Activated CD8-positive, alpha-beta memory T cell treated with anti-CD3 and anti-CD28 coated beads for 48 hours (primary cell): ENCODE data around the gene PGRMC1.
"Not testable (repeated sequence)": the region's sequence is repeated elsewhere in the genome, so short reads cannot be mapped to it uniquely, and the experiment has no call there.

Experiments used
- DNase-seq, 3 experiments: peaks; one replicate each; pipeline ENCODE4 v3.0.0-alpha.2; 2020; ENCODE audit warnings: low read depth in 2 of 3, low spot score in 2 of 3

Gene PGRMC1

DNA sequence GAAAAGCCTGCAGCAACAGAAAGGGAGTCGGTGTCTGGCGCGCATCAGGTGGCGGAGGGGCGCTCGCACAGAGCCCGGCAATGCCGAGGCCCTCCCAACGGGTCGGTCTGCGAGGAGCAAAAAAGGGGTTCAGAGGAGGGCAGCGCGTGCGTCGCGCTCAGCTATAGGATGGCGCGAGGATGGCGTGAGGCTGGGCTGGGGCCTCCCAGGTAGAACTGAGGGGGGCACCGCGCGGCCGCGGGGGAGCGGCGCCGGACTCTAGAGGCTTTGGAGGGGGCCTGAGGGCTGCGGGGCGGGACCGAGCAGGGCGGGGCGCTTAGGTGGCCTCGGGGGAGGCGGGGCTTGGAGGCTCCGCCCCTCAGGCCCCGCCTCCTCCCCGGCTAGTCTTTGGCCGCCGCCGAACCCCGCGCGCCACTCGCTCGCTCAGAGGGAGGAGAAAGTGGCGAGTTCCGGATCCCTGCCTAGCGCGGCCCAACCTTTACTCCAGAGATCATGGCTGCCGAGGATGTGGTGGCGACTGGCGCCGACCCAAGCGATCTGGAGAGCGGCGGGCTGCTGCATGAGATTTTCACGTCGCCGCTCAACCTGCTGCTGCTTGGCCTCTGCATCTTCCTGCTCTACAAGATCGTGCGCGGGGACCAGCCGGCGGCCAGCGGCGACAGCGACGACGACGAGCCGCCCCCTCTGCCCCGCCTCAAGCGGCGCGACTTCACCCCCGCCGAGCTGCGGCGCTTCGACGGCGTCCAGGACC, at the start of gene PGRMC1:
Gene PGRMC1 (plus strand): TSS at position 414 of the 751 bp plus-strand sequence. CDS start 79 bp downstream, at position 493.
- DNase-seq = peak; percentile 19 to 50 (median 33)

DNA sequence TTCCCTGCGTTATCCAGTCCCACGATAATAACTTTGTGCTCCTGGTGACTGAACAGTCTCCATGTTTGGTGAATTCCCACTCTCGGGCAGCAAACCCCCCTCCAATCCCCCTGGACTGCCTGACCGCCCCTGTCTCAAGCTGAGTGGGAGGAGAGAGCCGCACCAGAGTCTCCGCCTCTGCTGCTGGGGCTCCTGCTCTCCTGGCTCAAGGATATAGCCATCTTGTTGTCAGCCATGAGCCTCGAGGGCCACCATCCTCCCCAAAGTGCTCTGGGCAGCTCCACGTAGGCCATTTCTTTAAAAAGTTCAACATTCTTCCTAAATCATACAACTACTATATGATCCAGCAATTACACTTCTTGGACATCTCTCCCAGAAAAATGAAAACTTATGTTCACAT, 49.3 kb upstream of the PGRMC1 start:
- DNase-seq = no peak

DNA sequence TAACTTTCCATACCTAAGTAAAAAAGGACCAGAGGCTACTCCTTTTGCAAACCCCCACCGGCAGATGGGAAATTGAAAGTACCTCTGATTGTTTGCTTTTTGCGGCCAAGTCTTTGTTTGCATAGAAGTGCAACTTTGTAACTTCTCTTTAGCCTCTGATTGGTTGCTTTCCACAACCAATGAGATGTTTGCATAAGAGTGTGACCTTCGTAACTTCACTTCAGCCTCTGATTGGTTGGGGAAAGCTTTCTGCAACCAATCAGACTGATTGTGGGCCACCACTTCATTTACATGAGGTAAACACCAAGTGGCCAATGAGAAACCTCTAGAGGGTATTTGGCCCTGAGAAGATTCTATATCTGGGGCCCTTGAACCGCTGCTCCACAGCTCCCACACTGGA, 48.8 kb upstream of the PGRMC1 start:
- DNase-seq = no peak

- no peak for DNase-seq
Measured at GRCh38 chrX:119189115-119189514, 47.0 kb upstream of the PGRMC1 start.

- no peak for DNase-seq
Measured at GRCh38 chrX:119189595-119189994, 46.5 kb upstream of the PGRMC1 start.

DNA sequence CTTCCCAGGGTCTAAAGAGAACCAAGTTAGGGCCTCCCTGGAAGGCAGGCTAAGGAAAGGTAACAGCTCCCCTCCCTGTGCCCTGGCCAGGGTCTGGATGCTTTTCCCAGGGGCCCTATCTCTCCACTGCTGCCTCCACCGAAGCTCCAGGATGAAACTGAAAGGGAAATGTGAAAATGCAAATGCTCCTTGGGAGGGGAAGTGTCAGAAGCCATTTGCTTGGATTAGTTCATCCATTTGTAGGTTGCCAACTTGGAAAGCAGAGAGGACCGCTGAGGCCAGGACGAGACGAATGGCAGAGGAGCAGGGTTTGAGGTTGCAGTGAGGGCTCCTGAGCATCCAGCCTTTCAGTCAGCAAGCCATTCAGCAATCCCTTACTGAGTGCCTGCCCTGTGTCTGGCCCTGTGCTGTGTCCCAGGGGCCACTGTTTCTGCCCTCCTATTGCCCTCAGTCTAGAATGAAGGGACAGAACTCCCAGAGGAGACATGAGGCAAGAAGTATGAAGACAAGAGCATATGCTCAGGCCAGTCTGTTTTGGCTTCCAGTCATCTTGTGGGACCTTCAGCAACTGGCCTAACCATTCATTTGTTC, 45.9 kb upstream of the PGRMC1 start:
- no peak for DNase-seq

GRCh38 chrX:119190831-119191230, 45.3 kb upstream of the PGRMC1 start:
- DNase-seq = no peak

DNA sequence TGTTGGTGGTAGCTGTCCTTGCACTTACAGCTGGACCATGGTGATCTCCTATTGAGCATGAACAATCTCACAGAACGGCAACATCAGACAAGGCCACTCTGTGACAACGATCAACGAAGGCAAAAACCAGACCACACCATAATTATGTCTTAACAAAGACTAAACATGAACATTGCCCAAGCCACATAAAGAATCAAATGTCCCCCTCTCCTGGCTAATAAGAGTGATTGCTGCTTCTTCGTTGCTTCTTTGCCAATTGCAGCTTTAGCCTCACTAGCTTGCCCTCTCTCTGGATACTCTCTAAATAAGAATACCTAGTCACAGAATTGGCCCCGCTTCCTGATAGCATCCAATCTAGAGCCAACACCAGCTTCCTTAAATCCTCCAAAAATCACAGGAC, 41.5 kb upstream of the PGRMC1 start:
- DNase-seq = no peak

- no peak for DNase-seq
Measured at GRCh38 chrX:119201570-119201969, 34.5 kb upstream of the PGRMC1 start.

GRCh38 chrX:119206203-119206602, 29.9 kb upstream of the PGRMC1 start:
- no peak for DNase-seq

DNA sequence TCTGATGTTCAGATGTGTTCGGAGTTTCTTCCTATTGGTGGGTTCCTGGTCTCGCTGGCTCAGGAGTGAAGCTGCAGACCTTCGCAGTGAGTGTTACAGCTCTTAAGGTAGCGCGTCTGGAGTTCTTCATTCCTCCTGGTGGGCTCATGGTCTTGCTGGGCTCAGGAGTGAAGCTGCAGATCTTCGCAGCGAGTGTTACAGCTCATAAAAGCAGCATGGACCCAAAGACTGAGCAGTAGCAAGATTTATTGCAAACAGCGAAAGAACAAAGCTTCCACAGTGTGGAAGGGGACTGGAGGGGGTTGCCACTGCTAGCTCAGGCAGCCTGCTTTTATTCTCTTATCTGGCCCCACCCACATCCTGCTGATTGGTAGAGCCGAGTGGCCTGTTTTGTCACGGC, 28.6 kb upstream of the PGRMC1 start:
- DNase-seq = not testable (repeated sequence)

DNA sequence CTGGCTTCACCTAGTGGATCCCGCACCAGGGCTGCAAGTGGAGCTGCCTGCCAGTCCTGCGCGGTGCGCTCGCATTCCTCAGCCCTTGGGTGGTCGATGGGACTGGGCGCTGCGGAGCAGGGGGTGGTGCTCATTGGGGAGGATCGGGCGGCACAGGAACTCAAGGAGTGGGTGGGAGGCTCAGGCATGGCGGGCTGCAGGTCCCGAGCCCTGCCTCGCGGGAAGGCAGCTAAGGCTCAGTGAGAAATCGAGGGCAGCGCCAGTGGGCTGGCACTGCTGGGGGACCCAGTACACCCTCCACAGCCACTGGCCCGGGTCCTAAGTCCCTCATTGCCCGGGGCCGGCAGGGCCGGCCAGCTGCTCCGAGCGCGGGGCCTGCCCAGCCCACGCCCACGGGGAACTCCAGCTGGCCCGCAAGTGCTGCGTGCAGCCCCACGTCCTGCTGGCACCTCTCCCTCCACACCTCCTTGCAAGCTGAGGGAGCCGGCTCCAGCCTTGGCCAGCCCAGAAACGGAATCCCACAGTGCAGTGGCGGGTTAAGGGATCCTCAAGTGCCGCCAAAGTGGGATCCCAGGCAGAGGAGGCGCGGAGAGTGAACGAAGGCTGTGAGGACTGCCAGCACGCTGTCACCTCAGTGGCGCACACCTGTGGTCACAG, 27.6 kb upstream of the PGRMC1 start:
- no peak for DNase-seq

DNA sequence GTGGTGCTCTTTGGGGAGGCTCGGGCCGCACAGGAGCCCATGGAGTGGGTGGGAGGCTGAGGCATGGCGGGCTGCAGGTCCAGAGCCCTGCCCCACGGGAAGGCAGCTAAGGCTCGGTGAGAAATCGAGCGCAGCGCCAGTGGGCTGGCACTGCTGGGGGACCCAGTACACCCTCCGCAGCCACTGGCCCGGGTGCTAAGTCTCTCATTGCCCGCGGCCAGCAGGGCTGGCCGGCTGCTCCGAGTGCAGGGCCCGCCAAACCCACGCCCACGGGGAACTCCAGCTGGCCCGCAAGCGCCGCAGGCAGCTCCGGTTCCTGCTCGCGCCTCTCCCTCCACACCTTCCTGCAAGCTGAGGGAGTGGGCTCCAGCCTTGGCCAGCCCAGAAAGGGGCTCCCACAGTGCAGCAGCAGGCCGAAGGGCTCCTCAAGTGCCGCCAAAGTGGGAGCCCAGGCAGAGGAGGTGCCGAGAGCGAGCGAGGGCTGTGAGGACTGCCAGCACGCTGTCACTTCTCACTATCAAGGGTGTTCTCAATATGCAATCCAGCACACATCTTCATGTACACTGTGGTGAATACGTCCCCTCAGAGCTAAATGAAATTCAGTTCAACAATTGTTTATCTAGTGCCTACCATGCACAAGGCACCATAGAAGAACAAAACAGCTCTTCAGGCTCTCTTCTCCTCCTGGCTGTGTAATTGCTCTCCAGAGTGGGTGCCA, 25.0 kb upstream of the PGRMC1 start:
- not testable (repeated sequence) for DNase-seq

GRCh38 chrX:119211649-119212014, 24.5 kb upstream of the PGRMC1 start:
- no peak for DNase-seq

DNA sequence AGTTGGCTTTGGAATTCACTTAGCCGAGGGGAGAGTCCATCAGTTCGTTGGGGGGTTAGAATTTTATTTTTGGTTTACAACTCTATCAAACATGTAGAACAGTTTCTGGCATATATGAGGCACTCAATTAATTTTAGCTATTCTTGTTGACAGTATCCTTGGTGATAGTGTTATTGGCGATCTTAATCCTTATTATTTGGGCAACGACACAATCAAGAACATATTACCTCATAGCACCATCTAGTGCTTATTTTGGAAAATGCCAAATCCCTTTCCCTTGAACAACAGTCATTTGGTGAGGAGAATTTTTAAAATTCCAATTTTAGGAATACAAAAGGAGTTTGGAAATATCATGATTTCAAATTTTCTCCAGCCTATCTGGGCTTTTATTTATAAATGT, 17.9 kb upstream of the PGRMC1 start:
- DNase-seq = no peak

DNA sequence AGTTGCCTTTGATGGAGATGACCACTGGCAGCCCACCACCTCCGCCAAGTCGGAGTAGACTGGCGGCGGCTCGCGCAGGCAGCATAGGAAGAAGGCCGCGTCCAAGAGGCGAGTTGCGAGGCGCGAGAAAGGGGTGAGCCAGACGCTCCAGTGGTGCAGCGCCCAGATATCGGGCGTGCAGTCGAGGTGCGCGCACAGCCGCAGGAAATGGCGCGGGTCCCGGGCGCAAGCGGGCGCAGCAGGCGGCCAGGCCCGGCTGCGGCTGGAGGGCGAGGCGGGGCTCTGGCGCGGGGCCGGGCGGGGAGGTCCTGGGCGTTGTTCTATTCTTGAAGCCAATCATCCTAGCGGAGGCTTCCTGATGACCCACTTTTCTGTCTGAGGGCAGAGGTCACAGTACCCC, 13.2 kb upstream of the PGRMC1 start:
- DNase-seq = no peak

DNA sequence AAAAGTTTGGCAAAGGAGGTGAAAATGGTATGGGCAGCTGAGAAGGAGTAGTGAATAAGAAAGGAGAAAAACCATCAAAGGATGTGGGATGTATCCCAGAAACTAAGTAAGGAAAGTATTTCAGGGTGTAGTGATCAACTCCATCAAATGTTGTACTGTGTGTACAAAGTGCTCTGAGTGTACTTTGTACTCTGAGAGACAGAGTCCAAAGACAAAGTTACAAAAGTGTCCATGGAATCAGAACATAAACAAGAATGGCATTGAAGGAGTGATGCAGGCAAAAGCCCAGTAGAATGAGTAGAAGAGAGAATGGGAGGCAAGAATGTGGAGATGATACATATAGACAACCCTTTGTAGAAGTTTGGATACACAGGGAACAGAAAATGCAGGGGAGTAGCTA, 12.3 kb upstream of the PGRMC1 start:
- DNase-seq = no peak

DNA sequence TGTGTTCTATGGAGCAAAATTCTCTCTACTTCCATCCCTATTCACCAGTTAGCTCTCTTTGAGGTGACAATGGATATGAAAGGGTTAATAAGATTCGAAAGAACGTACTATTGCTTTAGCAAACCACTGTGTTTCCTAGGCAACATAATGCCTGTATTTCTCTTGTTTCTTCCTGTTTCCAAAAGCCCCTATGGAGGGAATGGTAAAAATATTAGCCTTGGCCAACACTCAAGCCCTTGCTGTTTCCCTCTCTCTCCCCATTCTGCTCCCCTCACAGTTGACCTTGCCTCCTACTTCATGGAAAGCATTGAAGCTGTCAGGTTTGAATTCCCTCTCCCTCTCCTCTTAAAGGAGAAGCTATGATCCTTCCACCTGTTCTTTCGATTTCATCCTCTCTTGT, 9.6 kb upstream of the PGRMC1 start:
- no peak for DNase-seq

GRCh38 chrX:119228512-119229252, 7.4 kb upstream of the PGRMC1 start:
- DNase-seq = no peak

DNA sequence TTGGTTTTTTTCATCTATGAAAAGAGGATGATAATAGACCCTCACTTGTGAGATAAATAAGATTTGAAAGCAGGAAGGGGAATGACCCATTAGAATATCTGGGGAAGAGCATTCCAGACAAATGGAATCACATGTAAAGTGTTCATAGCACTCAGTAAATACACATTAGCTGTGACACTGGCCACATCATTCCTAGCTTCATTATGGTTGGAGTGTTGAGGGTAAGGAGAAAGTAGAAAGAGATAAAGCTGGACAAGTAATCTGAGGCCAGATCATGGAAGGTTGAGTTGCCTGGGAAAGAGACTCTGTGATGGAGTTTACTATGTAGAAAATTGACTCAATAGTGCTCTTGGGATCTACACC, 6.9 kb upstream of the PGRMC1 start:
- no peak for DNase-seq

- no peak for DNase-seq
Measured at GRCh38 chrX:119230850-119231249, 5.2 kb upstream of the PGRMC1 start.
